Astrocyte (in vitro differentiated cells and primary cell): Measurements from ENCODE around the gene GLP2R. TPM values are rescaled to one million over a fixed set of nuclear protein-coding genes. Genes with fewer than 3 reads are reported as not detected.
A peak's percentile ranks its signal among the peaks of the same experiment; 100 is the strongest.

ENCODE experiments used
- DNase-seq: peaks from one replicate; pipeline ENCODE4 v3.0.0-alpha.2; 2010; ENCODE audit warnings: low read depth
- FAIRE-seq: peaks from 2 replicates; lab custom pipeline; 2011; peaks lifted over from hg19 to GRCh38; lab: Jason Lieb, UNC
- H2AFZ ChIP-seq: 2 replicates; pipeline ENCODE4 v1.6.0; 2012; ENCODE audit warnings: low read depth, low read length, inconsistent platforms
- H3K27ac ChIP-seq: 2 replicates; pipeline ENCODE4 v1.5.1; 2011; ENCODE audit warnings: low read depth, low read length, inconsistent platforms
- H3K27me3 ChIP-seq: 2 replicates; pipeline ENCODE4 v1.6.0; 2011; ENCODE audit warnings: low read length, inconsistent platforms; ENCODE audit not compliant: insufficient read depth
- H3K36me3 ChIP-seq: 2 replicates; pipeline ENCODE4 v1.5.1; 2011; ENCODE audit warnings: low read length, inconsistent platforms; ENCODE audit not compliant: insufficient read depth
- H3K4me1 ChIP-seq: 2 replicates; pipeline ENCODE4 v1.5.1; 2011; ENCODE audit warnings: low read length, inconsistent platforms; ENCODE audit not compliant: insufficient read depth
- H3K4me2 ChIP-seq: 2 replicates; pipeline ENCODE4 v1.6.0; 2012; ENCODE audit warnings: low read length, inconsistent platforms
- H3K4me3 ChIP-seq: 2 replicates; pipeline ENCODE4 v1.5.1; 2011; ENCODE audit warnings: low read depth, mild to moderate bottlenecking, low read length, inconsistent platforms; ENCODE audit not compliant: insufficient read depth
- H3K79me2 ChIP-seq: 2 replicates; pipeline ENCODE4 v1.6.0; 2012; ENCODE audit warnings: mild to moderate bottlenecking, low read length, inconsistent platforms; ENCODE audit not compliant: insufficient read depth
- H3K9ac ChIP-seq: 2 replicates; pipeline ENCODE4 v1.6.0; 2012; ENCODE audit warnings: mild to moderate bottlenecking, low read length, inconsistent platforms
- H3K9me3 ChIP-seq: 2 replicates; pipeline ENCODE4 v1.5.1; 2012; ENCODE audit warnings: low read depth, mild to moderate bottlenecking, low read length, inconsistent platforms; ENCODE audit not compliant: insufficient read depth
- H4K20me1 ChIP-seq: 2 replicates; pipeline ENCODE4 v1.6.0; 2012; ENCODE audit warnings: low read length, inconsistent platforms; ENCODE audit not compliant: insufficient read depth
- H3K27ac Mint-ChIP-seq: one replicate; pipeline ENCODE4 v1.8.0; 2021; ENCODE audit warnings: mild to moderate bottlenecking, mixed read lengths; ENCODE audit not compliant: unreplicated experiment
- H3K27me3 Mint-ChIP-seq: one replicate; pipeline ENCODE4 v1.8.0; 2021; ENCODE audit warnings: low read depth, mixed read lengths; ENCODE audit not compliant: unreplicated experiment
- H3K36me3 Mint-ChIP-seq: one replicate; pipeline ENCODE4 v1.8.0; 2021; ENCODE audit warnings: low read depth, mixed read lengths; ENCODE audit not compliant: unreplicated experiment
- H3K4me1 Mint-ChIP-seq: one replicate; pipeline ENCODE4 v1.8.0; 2021; ENCODE audit warnings: low read depth, mixed read lengths; ENCODE audit not compliant: unreplicated experiment
- H3K4me3 Mint-ChIP-seq: one replicate; pipeline ENCODE4 v1.8.0; 2021; ENCODE audit warnings: mild to moderate bottlenecking, moderate library complexity, mixed read lengths; ENCODE audit not compliant: unreplicated experiment
- H3K9me3 Mint-ChIP-seq: one replicate; pipeline ENCODE4 v1.8.0; 2021; ENCODE audit warnings: mild to moderate bottlenecking, mixed read lengths; ENCODE audit not compliant: unreplicated experiment
- CTCF ChIP-seq: IDR thresholded peaks from 2 replicates; pipeline ENCODE4 v1.5.1; 2011; ENCODE audit warnings: low read depth, mild to moderate bottlenecking, inconsistent platforms, low read length, moderate library complexity; ENCODE audit not compliant: insufficient read depth
- EZH2 ChIP-seq: IDR thresholded peaks from 2 replicates; pipeline ENCODE4 v1.6.1; 2012; ENCODE audit warnings: mild to moderate bottlenecking, low read length, inconsistent platforms; ENCODE audit not compliant: insufficient read depth
- total RNA-seq: library from RNA; stranded (reverse); gene quantifications from 2 replicates; pipeline ENCODE4 v1.2.1, GENCODE V29; 2021

The GLP2R gene
- total RNA-seq, 1 donor from 2014 or later = 0.41 TPM

GRCh38 chr17:9931144-9931741 is 105.5 kb downstream of the GLP2R start:
- no peak overlapping the region for H2AFZ ChIP-seq
- H3K36me3 Mint-ChIP-seq = no peaks in the 10 kb centered on the region
- H3K9me3 Mint-ChIP-seq = no peaks in the 10 kb centered on the region
- no peak overlapping the region for H3K9ac ChIP-seq
- no peak overlapping the region for H3K4me2 ChIP-seq
- peaks cover 3% of the 10 kb centered on the region for H3K27me3 Mint-ChIP-seq
- H3K27ac ChIP-seq = no peak overlapping the region
- no peak overlapping the region for H3K4me3 Mint-ChIP-seq
- DNase-seq (no peak), FAIRE-seq (no peak)
- no peaks in the 10 kb centered on the region for H3K79me2 ChIP-seq
- H4K20me1 ChIP-seq = no peaks in the 10 kb centered on the region
- peaks cover 8% of the 10 kb centered on the region for H3K27me3 ChIP-seq
- TF ChIP-seq CTCF (no peak), EZH2 (no peak)
- no peaks in the 10 kb centered on the region for H3K36me3 ChIP-seq
- peaks cover 9% of the 10 kb centered on the region for H3K4me1 Mint-ChIP-seq
- H3K4me3 ChIP-seq = no peak overlapping the region
- H3K4me1 ChIP-seq = no peaks in the 10 kb centered on the region
- H3K9me3 ChIP-seq = no peaks in the 10 kb centered on the region
- H3K27ac Mint-ChIP-seq = no peak overlapping the region

- Histone ChIP-seq H3K27ac (no peak overlapping the region), H3K27me3 (peaks cover 8% of the 10 kb centered on the region), H3K4me1 (no peaks in the 10 kb centered on the region), H3K4me2 (no peak overlapping the region), H3K79me2 (no peaks in the 10 kb centered on the region), H4K20me1 (no peaks in the 10 kb centered on the region), H3K9me3 (no peaks in the 10 kb centered on the region), H3K36me3 (no peaks in the 10 kb centered on the region), H2AFZ (no peak overlapping the region), H3K9ac (no peak overlapping the region), H3K4me3 (no peak overlapping the region)
- no peak for TF ChIP-seq EZH2
- TF ChIP-seq CTCF = no peak
- no peak overlapping the region for H3K4me3 Mint-ChIP-seq
- H3K9me3 Mint-ChIP-seq = no peaks in the 10 kb centered on the region
- FAIRE-seq (no peak), DNase-seq (no peak)
- peaks cover 2% of the 10 kb centered on the region for H3K27me3 Mint-ChIP-seq
- H3K27ac Mint-ChIP-seq = peak overlapping the region; percentile 69
- peaks cover 9% of the 10 kb centered on the region for H3K4me1 Mint-ChIP-seq
- no peaks in the 10 kb centered on the region for H3K36me3 Mint-ChIP-seq
Observed at GRCh38 chr17:9932491-9932890, 106.8 kb downstream of the GLP2R start.

DNA sequence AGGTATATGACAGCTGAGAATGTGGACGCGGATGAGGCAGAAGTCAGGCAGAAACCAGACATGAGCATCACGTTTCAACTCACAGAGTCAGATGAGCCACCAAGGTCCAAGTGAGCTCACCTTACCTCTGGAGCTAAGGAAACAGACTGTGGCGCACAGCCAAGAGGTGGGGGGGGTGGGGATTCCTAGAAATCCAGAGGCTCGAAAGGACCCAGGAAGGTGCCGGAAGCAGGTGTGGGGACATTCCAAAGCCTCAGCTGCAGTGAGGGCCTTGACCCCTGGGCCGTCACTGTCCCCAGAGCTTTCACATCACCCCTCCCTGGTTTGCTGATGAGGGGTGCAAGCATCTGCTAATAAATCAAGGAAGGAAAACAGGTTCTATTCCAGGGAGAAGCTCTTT is 108.6 kb downstream of the GLP2R start:
- Mint-ChIP-seq H3K27ac (no peak overlapping the region), H3K27me3 (peaks cover 2% of the 10 kb centered on the region), H3K9me3 (peaks cover 2% of the 10 kb centered on the region), H3K4me1 (peaks cover 3% of the 10 kb centered on the region), H3K36me3 (peaks cover 2% of the 10 kb centered on the region), H3K4me3 (no peak overlapping the region)
- H3K4me2 ChIP-seq = no peak overlapping the region
- no peak overlapping the region for H2AFZ ChIP-seq
- DNase-seq (no peak), FAIRE-seq (no peak)
- no peaks in the 10 kb centered on the region for H3K9me3 ChIP-seq
- no peaks in the 10 kb centered on the region for H3K36me3 ChIP-seq
- H3K27me3 ChIP-seq = peaks cover 8% of the 10 kb centered on the region
- TF ChIP-seq CTCF = no peak
- no peak for TF ChIP-seq EZH2
- H3K4me3 ChIP-seq = no peak overlapping the region
- H3K4me1 ChIP-seq = no peaks in the 10 kb centered on the region
- H3K9ac ChIP-seq = no peak overlapping the region
- no peaks in the 10 kb centered on the region for H3K79me2 ChIP-seq
- no peak overlapping the region for H3K27ac ChIP-seq
- no peaks in the 10 kb centered on the region for H4K20me1 ChIP-seq
